ENCODE data around the gene QRICH2. TPM values are rescaled to one million over a fixed set of nuclear protein-coding genes. Genes with fewer than 3 reads are reported as not detected.
A peak's percentile ranks its signal among the peaks of the same experiment; 100 is the strongest.
"Not testable (repeated sequence)": the region's sequence is repeated elsewhere in the genome, so short reads cannot be mapped to it uniquely, and the experiment has no call there.

Gene QRICH2
- total RNA-seq, 1 experiment from 2014 or later = 0.67 TPM

DNA sequence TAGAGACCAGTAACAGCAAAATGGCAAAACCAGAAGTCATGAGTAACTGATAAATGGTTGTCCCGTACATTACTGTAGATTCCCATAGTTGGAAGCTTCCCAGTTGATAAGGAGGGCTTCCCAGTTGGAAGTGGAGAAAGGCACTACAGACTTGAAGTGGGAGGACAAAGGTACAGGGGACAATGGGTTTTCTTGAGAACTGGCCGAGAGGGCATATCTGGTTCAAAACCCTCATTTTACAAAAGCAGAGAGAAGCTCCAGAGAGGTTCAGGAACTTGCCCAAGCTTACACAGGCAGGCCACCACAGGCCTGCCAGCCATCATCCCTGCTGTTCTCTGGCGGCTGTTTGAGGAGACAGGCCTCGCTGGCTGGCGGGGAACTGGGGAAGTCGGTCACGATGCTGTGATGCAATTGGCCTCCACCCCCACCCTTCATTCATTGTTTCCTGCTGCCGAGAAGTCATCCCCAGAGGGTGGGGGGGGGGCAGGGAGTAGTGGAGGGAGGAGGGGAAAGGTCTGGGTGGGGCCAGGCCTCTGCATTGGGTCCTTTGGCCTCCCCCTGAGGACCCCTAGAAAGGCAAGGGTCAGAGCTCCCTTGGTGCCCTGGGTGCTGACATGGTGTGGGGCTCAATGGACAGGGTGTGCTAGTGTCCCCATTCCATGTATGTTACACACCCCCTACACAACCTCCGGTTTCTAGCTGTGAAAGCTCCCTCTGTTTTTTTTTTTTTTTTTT is 39.9 kb downstream of the QRICH2 start:
- DNase-seq (ENCODE audit: extremely low read depth, low read depth) = no peak

DNA sequence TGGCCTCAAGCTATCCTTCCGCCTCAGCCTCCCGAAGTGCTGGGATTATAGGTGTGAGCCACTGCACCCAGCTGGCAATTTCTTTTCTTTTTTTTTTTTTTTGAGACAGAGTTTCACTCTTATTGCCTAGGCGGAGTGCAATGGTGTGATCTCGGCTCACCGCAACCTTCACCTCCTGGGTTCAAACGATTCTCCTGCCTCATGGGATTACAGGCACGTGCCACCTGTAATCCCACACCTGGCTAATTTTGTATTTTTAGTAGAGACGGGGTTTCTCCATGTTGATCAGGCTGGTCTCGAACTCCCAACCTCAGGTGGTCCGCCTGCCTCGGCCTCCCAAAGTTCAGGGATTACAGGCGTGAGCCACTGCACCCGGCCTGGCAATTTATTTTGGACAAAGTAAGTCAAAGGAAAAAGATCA is 40.5 kb downstream of the QRICH2 start:
- not testable (repeated sequence) for DNase-seq (ENCODE audit: extremely low read depth, low read depth)

DNA sequence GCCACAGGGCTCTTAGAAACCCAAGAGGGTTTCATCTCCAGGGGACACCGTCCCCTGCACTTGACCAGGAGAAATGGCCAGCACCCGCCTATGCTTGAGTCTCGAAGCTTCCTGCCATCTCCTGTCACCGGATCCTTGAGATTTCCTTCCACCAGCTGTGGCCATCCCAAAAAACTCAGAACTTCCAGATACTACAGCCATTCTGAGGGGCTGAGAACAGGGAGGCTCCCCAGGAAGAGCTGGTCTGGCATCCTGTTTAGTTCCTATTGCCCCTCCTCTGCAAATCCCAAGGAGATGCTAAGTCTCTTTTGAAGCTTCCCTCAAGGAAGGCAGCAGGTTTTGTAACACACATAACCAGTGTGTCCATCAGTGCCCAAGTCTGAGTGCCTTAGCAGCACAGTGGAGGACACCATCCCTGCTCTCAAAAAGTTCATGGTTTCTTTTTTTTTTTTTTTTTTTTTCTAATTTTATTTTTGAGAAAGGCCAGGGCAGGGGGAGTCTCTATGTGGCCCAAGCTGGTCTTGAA is 41.0 kb downstream of the QRICH2 start:
- DNase-seq (ENCODE audit: extremely low read depth, low read depth) = no peak

DNA sequence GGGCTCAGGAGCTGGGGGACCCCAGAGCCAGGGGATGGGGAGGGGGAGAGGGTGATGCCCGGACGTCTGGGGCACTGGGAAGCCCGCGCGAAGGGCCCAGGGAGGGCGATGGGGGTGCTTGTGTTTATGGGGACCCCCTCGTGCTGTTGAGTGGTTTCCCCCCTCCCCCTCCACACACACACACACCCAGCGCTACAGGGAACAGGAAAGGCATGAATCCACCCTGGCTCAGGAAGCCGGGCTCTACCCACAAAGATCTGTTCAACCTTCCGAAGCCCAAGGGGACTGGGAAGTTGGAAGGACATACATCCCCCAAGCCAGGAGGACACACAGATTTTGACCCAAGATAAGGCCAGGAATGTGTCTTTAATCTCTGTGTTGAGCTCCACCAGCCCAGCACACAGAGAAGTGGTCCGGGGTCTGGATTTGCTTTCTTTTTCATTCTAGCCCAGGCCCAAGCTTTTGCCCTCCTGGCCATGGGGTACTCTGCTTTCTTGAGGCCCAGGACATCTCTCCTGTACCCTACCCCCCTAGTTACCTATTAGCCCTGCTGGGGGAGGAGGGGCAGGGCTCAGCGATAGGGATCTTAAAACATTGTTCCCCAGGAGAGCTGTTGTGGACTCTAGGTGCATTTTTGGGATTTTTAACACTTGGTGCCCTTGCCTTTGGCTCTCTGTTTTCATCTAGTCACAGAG is 41.7 kb downstream of the QRICH2 start:
- no peak for DNase-seq (ENCODE audit: extremely low read depth, low read depth)

- DNase-seq (ENCODE audit: extremely low read depth, low read depth) = peak; percentile 29
Observed at GRCh38 chr17:76265624-76266243, 42.3 kb downstream of the QRICH2 start.

- DNase-seq (ENCODE audit: extremely low read depth, low read depth) = peak; percentile 99
Observed at GRCh38 chr17:76264755-76265623, 43.1 kb downstream of the QRICH2 start, which contains the start of gene UBALD2. Gene UBALD2 (plus strand): TSS chr17:76265348. CDS start chr17:76265506, 158 bp downstream.

GRCh38 chr17:76264425-76264754 is 43.7 kb downstream of the QRICH2 start:
- DNase-seq (ENCODE audit: extremely low read depth, low read depth) = no peak

GRCh38 chr17:76263896-76264295 is 44.2 kb downstream of the QRICH2 start:
- DNase-seq (ENCODE audit: extremely low read depth, low read depth) = no peak

GRCh38 chr17:76262732-76263344 is 45.2 kb downstream of the QRICH2 start:
- DNase-seq (ENCODE audit: extremely low read depth, low read depth) = no peak

DNA sequence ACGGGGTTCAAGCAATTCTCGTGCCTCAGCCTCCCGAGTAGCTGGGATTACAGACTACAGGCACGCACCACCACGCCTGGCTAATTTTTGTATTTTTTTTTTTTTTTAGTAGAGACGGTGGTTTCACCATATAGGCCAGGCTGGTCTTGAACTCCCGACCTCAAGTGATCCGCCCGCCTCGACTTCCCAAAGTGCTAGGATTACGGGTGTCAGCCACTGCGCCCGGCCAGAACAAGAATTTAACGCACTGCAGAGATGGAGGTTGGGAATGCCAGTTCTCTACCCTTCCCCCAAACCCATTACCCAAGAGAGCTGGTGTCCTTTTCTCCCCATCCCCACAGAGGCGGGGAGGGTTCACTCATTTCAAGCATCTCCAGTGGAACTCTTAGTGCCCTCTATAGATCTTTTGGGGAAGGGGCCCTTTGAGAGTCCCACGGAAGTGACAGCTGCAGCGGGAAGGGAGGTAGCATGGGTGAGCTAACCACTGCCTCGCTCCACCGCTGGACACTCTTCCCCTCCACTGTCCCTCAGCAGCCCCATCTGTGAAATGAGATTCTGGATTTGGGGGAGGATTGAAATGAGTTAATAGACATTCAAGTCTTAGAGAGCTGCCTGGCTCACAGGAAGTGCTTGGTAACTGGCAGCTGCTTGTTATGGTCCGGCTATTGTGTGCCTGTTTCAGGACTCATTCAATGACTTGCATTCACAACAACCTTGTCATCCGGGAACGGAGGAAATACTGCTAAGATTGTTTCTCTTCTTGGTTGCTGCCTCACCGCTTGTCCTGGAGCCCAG is 46.5 kb downstream of the QRICH2 start:
- DNase-seq (ENCODE audit: extremely low read depth, low read depth) = no peak

- DNase-seq (ENCODE audit: extremely low read depth, low read depth) = no peak
Observed at GRCh38 chr17:76260669-76261068, 47.4 kb downstream of the QRICH2 start.

DNA sequence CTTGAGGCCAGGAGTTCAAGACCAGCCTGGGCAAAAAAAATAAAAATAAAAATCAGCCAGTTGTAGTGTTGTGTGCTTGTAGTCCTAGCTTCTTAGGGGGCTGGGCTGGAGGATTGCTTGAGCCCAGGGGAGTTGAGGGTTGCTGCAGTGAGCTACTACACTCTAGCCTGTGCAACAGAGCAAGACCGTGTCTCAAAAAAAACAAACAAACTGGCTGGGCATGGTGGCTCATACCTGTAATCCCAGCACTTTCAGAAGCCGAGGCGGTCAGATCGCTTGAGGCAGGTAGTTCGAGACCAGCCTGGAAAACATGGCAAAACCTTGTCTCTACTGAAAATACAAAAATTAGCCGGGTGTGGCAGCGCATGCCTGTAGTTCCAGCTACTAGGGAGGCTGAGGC is 47.9 kb downstream of the QRICH2 start:
- DNase-seq (ENCODE audit: extremely low read depth, low read depth) = no peak

GRCh38 chr17:76256430-76257050 is 51.5 kb downstream of the QRICH2 start:
- not testable (repeated sequence) for DNase-seq (ENCODE audit: extremely low read depth, low read depth)

DNA sequence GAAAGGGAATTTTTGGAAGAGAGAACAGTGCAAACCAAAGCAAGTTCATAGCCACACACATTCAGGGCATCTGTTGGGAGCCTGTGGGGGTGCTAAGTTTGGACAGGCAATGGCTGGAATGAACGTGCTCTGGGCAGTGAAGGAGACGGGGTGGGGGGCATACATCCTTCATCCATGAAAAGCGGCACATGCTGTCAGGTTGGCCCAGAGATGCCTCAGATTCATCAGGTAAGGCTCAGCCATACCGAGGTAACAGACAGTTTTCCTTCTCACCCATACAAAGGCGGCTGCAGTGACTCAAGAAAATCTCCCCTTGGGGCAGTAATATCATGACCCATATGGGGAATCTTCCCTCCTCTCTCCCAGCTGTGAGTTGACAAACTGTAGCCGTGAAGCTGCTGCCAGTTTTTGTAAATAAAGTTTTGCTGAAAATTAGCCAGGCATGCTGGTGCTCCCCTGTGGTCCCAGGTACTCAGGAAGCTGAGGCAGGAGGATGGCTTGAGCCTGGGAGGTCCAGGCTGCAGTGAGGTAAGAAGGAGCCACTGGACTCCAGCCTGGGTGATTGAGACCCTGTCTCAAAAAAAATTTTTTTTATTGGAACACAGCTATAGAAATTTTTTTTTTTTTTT is 52.2 kb downstream of the QRICH2 start:
- no peak for DNase-seq (ENCODE audit: extremely low read depth, low read depth)

- DNase-seq (ENCODE audit: extremely low read depth, low read depth) = no peak
Observed at GRCh38 chr17:76254275-76254674, 53.8 kb downstream of the QRICH2 start.

GRCh38 chr17:76253841-76254240 is 54.2 kb downstream of the QRICH2 start:
- DNase-seq (ENCODE audit: extremely low read depth, low read depth) = no peak

- not testable (repeated sequence) for DNase-seq (ENCODE audit: extremely low read depth, low read depth)
Observed at GRCh38 chr17:76252967-76253766, 54.9 kb downstream of the QRICH2 start.
